ENCODE results near the gene AIMP2.

GRCh38 chr7:6012355-6013104 lies 3.5 kb downstream of the AIMP2 start:
- no peak for TF ChIP-seq CTCF (IDR thresholded peaks at IDR 0.05)
- TF ChIP-seq POLR2A (IDR thresholded peaks at IDR 0.05), result no peak
- TF ChIP-seq POLR2AphosphoS5 (IDR thresholded peaks at IDR 0.05), result no peak
